Measurements from ENCODE around the gene FOXO6.

DNA sequence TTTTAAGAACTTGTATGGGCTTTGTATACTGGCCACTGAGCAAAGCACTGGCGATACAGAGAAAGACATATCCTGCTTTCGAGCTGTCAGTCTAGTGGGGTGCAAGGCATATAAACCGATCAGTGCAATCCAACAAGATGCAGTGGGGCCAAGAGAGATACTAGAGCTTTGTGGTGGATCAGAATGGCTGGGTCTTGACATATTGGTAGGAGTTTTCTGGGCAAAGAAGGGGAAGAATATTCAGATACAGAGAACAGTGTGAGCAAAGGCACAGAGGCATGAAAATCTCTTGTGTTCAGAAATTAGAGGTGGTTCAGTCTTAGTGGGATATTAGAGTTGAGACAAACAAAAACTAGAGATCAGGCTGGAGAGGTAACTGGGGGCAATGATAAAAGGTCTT is 49.2 kb downstream of the FOXO6 start:
- no peak for TF ChIP-seq KAT7 (CRISPR knock-in tag; IDR thresholded peaks at IDR 0.05; ENCODE audit: borderline replicate concordance)
- TF ChIP-seq JUN (CRISPR knock-in tag; IDR thresholded peaks at IDR 0.05) = no peak
- TF ChIP-seq, protein P1, sequence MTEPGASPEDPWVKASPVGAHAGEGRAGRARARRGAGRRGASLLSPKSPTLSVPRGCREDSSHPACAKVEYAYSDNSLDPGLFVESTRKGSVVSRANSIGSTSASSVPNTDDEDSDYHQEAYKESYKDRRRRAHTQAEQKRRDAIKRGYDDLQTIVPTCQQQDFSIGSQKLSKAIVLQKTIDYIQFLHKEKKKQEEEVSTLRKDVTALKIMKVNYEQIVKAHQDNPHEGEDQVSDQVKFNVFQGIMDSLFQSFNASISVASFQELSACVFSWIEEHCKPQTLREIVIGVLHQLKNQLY (CRISPR knock-in tag; IDR thresholded peaks at IDR 0.05) = no peak
- TF ChIP-seq, protein P2, sequence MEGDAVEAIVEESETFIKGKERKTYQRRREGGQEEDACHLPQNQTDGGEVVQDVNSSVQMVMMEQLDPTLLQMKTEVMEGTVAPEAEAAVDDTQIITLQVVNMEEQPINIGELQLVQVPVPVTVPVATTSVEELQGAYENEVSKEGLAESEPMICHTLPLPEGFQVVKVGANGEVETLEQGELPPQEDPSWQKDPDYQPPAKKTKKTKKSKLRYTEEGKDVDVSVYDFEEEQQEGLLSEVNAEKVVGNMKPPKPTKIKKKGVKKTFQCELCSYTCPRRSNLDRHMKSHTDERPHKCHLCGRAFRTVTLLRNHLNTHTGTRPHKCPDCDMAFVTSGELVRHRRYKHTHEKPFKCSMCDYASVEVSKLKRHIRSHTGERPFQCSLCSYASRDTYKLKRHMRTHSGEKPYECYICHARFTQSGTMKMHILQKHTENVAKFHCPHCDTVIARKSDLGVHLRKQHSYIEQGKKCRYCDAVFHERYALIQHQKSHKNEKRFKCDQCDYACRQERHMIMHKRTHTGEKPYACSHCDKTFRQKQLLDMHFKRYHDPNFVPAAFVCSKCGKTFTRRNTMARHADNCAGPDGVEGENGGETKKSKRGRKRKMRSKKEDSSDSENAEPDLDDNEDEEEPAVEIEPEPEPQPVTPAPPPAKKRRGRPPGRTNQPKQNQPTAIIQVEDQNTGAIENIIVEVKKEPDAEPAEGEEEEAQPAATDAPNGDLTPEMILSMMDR (IDR thresholded peaks at IDR 0.05) = no peak
- no peak for TF ChIP-seq NFATC4 (CRISPR knock-in tag; IDR thresholded peaks at IDR 0.05)
- TF ChIP-seq ATF1 (CRISPR knock-in tag; IDR thresholded peaks at IDR 0.05) = no peak
- no peak for TF ChIP-seq IRF2 (CRISPR knock-in tag; IDR thresholded peaks at IDR 0.05; ENCODE audit: borderline replicate concordance, low read depth)
